ENCODE results near the gene CNIH3. TPM values are rescaled to one million over a fixed set of nuclear protein-coding genes. Genes with fewer than 3 reads are reported as not detected.

CNIH3 gene
- total and polyA plus RNA-seq, 2 of the 4 experiments (the other 2 are of a cell fraction) = 2.0 to 2.9 TPM

DNA sequence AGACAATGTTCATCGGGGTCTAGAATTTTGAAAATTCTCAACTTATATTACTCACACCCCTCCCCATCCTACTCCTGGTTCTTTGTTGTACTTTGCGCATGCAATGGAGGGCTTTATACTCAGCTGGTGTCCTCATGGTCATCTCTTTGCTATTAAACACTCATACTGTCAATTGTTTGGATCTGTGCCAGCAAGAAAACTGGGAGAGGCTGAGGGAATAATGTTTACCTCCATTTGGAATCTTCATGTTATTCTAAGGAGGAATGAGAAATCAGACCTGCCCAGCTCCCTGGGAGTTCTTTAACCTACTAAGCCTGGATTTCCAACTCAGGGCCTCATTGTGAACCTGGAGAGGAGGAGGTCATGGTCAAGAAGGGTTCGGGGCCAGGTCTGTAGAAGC lies 169.5 kb downstream of the CNIH3 start:
- no peaks in the 10 kb centered on the region for H3K79me1 ChIP-seq (ENCODE audit: low read depth in 1 of 2, low read length in 2 of 2)
- H3K23ac ChIP-seq (ENCODE audit: low read depth, low read length) = no peak overlapping the region
- WGBS, 2 experiments (ENCODE audit: extremely low coverage in 2 of 2, insufficient read length in 1 of 2) = no CpG with 5 or more reads among the region's 3 CpGs
- no peak overlapping the region for H4K8ac ChIP-seq (ENCODE audit: low read depth in 2 of 2, low read length in 2 of 2)
- no peaks in the 10 kb centered on the region for H4K20me1 ChIP-seq (ENCODE audit: insufficient read depth, low read length)
- no peak overlapping the region for H3K18ac ChIP-seq (ENCODE audit: low read depth, low read length)
- no peak overlapping the region for H3K9ac ChIP-seq (ENCODE audit: low read depth, low read length)
- H3K4me3 ChIP-seq (ENCODE audit: insufficient read depth, low read depth, low read length) = no peak overlapping the region
- no peaks in the 10 kb centered on the region; the same call in 1 of the 2 replicates for H3K27me3 ChIP-seq (ENCODE audit: control insufficient read depth, insufficient read depth, low read length)
- no peak overlapping the region for H3K14ac ChIP-seq (replicated peaks; ENCODE audit: low read depth, low read length)
- no peak overlapping the region for H3K4me2 ChIP-seq (ENCODE audit: low read depth, low read length)
- no TSS peak for BruUV-seq (replicated peaks)
- H2AFZ ChIP-seq (replicated peaks; ENCODE audit: low read length, poor library complexity) = no peak overlapping the region
- no peak for DNase-seq
- in situ Hi-C loops (cut with MboI; ENCODE audit: low sequenced_read_pairs) (no loop called here), dilution Hi-C loops (cut with HindIII; ENCODE audit: low sequenced_read_pairs, unreplicated experiment) (no loop called here), intact Hi-C loops (cut with micrococcal nuclease) (no loop called here)
- 0 out of 2 replicates have a peak overlapping the region, but pooled peaks have one; percentile 15 for H2AK5ac ChIP-seq (ENCODE audit: low read depth, low read length)
- H4K5ac ChIP-seq (ENCODE audit: low read depth, low read length) = no peak overlapping the region
- CTCF ChIA-PET = no interaction called here
- TF ChIP-seq NFE2L2 (IDR thresholded peaks at IDR 0.05; ENCODE audit: low read depth, low read length) = no peak
- no peak overlapping the region for H2BK120ac ChIP-seq (ENCODE audit: low read depth, low read length)
- no peak overlapping the region for H2BK20ac ChIP-seq (ENCODE audit: low read depth, low read length)
- H3K4me1 ChIP-seq (ENCODE audit: control insufficient read depth, insufficient read depth, low read length) = peaks cover 1% of the 10 kb centered on the region; the same call in 1 of the 2 replicates
- ATAC-seq (ENCODE audit: low read depth) = no peak
- peaks cover 3% of the 10 kb centered on the region; the same call in 1 of the 2 replicates for H3K9me1 ChIP-seq (ENCODE audit: insufficient read depth, low read length)
- H3K4ac ChIP-seq (ENCODE audit: low read depth, low read length) = no peak overlapping the region
- H3K27ac ChIP-seq (ENCODE audit: insufficient read depth, low read length) = no peak overlapping the region
- H3K56ac ChIP-seq (ENCODE audit: extremely low read depth, insufficient read depth, low read length) = no peak overlapping the region
- H4K91ac ChIP-seq (ENCODE audit: insufficient read depth, low read depth, low read length) = no peak overlapping the region
- no peak overlapping the region for H2AK9ac ChIP-seq (replicated peaks; ENCODE audit: low read depth, low read length, poor library complexity)
- no peak overlapping the region for H2BK5ac ChIP-seq (ENCODE audit: low read depth, low read length, poor library complexity, severe bottlenecking)
- H3K9me3 ChIP-seq (ENCODE audit: control insufficient read depth, insufficient read depth, low read length) = no peaks in the 10 kb centered on the region
- no peak overlapping the region for H2BK15ac ChIP-seq (ENCODE audit: low read depth, low read length)
- no peaks in the 10 kb centered on the region for H3K36me3 ChIP-seq (ENCODE audit: control insufficient read depth, insufficient read depth, low read length)
- POLR2A ChIA-PET (ENCODE audit: unreplicated experiment) = no interaction called here

Data from IMR-90 (cell line).